NCI-H187 (cell line): ENCODE measurements around the gene PLK3.
A peak's percentile ranks its signal among the peaks of the same experiment; 100 is the strongest.
"Not testable (repeated sequence)": the region's sequence is repeated elsewhere in the genome, so short reads cannot be mapped to it uniquely, and the experiment has no call there.

Source experiments
- DNase-seq, 2 experiments: peaks; one replicate each; lab custom pipeline; 2025; lab: John Stamatoyannopoulos, UW

The PLK3 gene

GRCh38 chr1:44799770-44800584 is at the start of gene PLK3:
Gene PLK3, plus strand, starts transcription at chr1:44800377. Its CDS starts 87 bp downstream, at chr1:44800464.
- peak; percentile 95 to 96 for DNase-seq

GRCh38 chr1:44757420-44757819 is 42.8 kb upstream of the PLK3 start:
- DNase-seq, result no peak

GRCh38 chr1:44759077-44759476 is 41.1 kb upstream of the PLK3 start:
- DNase-seq, result no peak

GRCh38 chr1:44760876-44761275 is 39.3 kb upstream of the PLK3 start:
- DNase-seq, result no peak

GRCh38 chr1:44766421-44766820 is 33.8 kb upstream of the PLK3 start:
- not testable (repeated sequence) for DNase-seq

GRCh38 chr1:44775078-44775929 is 24.9 kb upstream of the PLK3 start, which contains the start of gene RPS8:
Gene RPS8, plus strand, starts transcription at chr1:44775540. Its CDS starts 57 bp downstream, at chr1:44775597.
- peak; percentile 78 to 85 for DNase-seq

GRCh38 chr1:44775930-44776729 is 24.0 kb upstream of the PLK3 start:
- no peak for DNase-seq

- DNase-seq, result no peak
These were observed 23.5 kb upstream of the PLK3 start for GRCh38 chr1:44776730-44777068.

GRCh38 chr1:44777547-44777946 is 22.6 kb upstream of the PLK3 start:
- no peak for DNase-seq

- no peak for DNase-seq
These were observed 22.1 kb upstream of the PLK3 start for GRCh38 chr1:44777969-44778635.

GRCh38 chr1:44778705-44779576 is 21.2 kb upstream of the PLK3 start:
- no peak for DNase-seq

- no peak for DNase-seq
These were observed 19.5 kb upstream of the PLK3 start for GRCh38 chr1:44780583-44781121.

- no peak for DNase-seq
These were observed 16.5 kb upstream of the PLK3 start for GRCh38 chr1:44783697-44784093.

GRCh38 chr1:44784094-44785028 is 15.8 kb upstream of the PLK3 start:
- DNase-seq, result no peak

- DNase-seq, result no peak
These were observed 15.2 kb upstream of the PLK3 start for GRCh38 chr1:44785029-44785380.

- no peak for DNase-seq
These were observed 14.6 kb upstream of the PLK3 start for GRCh38 chr1:44785501-44786137.

- DNase-seq, result no peak
These were observed 13.9 kb upstream of the PLK3 start for GRCh38 chr1:44786138-44786840.

GRCh38 chr1:44786841-44787426 is 13.2 kb upstream of the PLK3 start:
- no peak for DNase-seq
